Adrenal gland (tissue), 5 donors: Measurements from ENCODE around the gene STEAP2.

Experiments used
- CTCF ChIP-seq, 6 experiments: fragments of 450-650 bp in 4 of 6; fragments of 200-600 bp in 2 of 6; sonication (generic) in 1 of 6; IDR thresholded peaks; 1 replicate in 5 of 6; 2 replicates in 1 of 6; pipeline versions ENCODE4 v1.5.1 to v1.8.0; 2016 to 2021; ENCODE audit warnings: antibody characterized with exemption in 6 of 6, mild to moderate bottlenecking in 2 of 6, moderate library complexity in 1 of 6
- POLR2A ChIP-seq, 2 donors: fragments of 450-650 bp; IDR thresholded peaks; one replicate each; pipeline ENCODE4 v1.6.1; 2017; ENCODE audit warnings: antibody characterized with exemption in 2 of 2, mild to moderate bottlenecking in 2 of 2, moderate library complexity in 1 of 2
- donor health status: DM: no; HTN: no; CAD: no.

DNA sequence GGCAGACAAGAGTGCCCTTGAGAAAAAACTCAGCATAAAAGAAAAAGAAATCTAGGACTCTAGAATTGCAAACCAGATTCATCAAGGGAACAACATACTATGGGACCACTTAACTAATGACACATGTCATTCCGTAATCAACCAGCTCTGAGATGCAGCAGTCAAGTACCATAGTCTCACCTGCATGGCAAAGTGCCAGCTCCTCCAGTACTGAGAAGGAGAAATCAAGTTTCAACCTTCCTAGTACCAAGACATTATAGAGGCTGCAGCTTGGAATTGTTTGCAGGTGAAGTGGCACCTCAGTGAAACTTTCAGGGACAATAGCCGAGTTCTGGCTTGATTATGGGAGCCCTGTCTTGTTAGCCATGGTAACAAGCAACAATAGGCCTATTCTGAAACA, 45.8 kb upstream of the STEAP2 start:
- TF ChIP-seq POLR2A (IDR thresholded peaks at IDR 0.05): no peak
- TF ChIP-seq CTCF (IDR thresholded peaks at IDR 0.05): no peak
